NCI-H1694 (cell line): Measurements from ENCODE around the gene CPXM2.
"Not testable (repeated sequence)": the region's sequence is repeated elsewhere in the genome, so short reads cannot be mapped to it uniquely, and the experiment has no call there.

Experiments
- DNase-seq: peaks from one replicate; lab custom pipeline; 2025; lab: John Stamatoyannopoulos, UW

CPXM2 gene

GRCh38 chr10:123743441-123744223 lies 148.0 kb downstream of the CPXM2 start:
- DNase-seq, result no peak

- no peak for DNase-seq
Observed at GRCh38 chr10:123742751-123743440, 148.7 kb downstream of the CPXM2 start.

GRCh38 chr10:123741711-123742110 lies 149.9 kb downstream of the CPXM2 start:
- no peak for DNase-seq

GRCh38 chr10:123741146-123741545 lies 150.5 kb downstream of the CPXM2 start:
- DNase-seq, result no peak

GRCh38 chr10:123736917-123737316 lies 154.7 kb downstream of the CPXM2 start:
- DNase-seq, result not testable (repeated sequence)

- no peak for DNase-seq
Observed at GRCh38 chr10:123729523-123729922, 162.1 kb downstream of the CPXM2 start.

GRCh38 chr10:123726836-123727235 lies 164.8 kb downstream of the CPXM2 start:
- DNase-seq, result no peak

GRCh38 chr10:123726381-123726780 lies 165.2 kb downstream of the CPXM2 start:
- no peak for DNase-seq

- DNase-seq, result no peak
Observed at GRCh38 chr10:123724747-123725146, 166.9 kb downstream of the CPXM2 start.

- no peak for DNase-seq
Observed at GRCh38 chr10:123722351-123722750, 169.3 kb downstream of the CPXM2 start.

- no peak for DNase-seq
Observed at GRCh38 chr10:123721441-123722049, 170.1 kb downstream of the CPXM2 start.

- DNase-seq, result no peak
Observed at GRCh38 chr10:123720536-123720935, 171.1 kb downstream of the CPXM2 start.

GRCh38 chr10:123718544-123719060 lies 173.0 kb downstream of the CPXM2 start:
- DNase-seq, result no peak

GRCh38 chr10:123717336-123717735 lies 174.3 kb downstream of the CPXM2 start:
- no peak for DNase-seq

GRCh38 chr10:123715546-123715945 lies 176.1 kb downstream of the CPXM2 start:
- no peak for DNase-seq

- DNase-seq, result no peak
Observed at GRCh38 chr10:123706236-123706635, 185.4 kb downstream of the CPXM2 start.

GRCh38 chr10:123704812-123705211 lies 186.8 kb downstream of the CPXM2 start:
- DNase-seq, result no peak

- no peak for DNase-seq
Observed at GRCh38 chr10:123704076-123704475, 187.5 kb downstream of the CPXM2 start.

- DNase-seq, result no peak
Observed at GRCh38 chr10:123703195-123703790, 188.3 kb downstream of the CPXM2 start.
